ENCODE results near the gene FBXW10.
"Not testable (repeated sequence)": the region's sequence is repeated elsewhere in the genome, so short reads cannot be mapped to it uniquely, and the experiment has no call there.

DNA sequence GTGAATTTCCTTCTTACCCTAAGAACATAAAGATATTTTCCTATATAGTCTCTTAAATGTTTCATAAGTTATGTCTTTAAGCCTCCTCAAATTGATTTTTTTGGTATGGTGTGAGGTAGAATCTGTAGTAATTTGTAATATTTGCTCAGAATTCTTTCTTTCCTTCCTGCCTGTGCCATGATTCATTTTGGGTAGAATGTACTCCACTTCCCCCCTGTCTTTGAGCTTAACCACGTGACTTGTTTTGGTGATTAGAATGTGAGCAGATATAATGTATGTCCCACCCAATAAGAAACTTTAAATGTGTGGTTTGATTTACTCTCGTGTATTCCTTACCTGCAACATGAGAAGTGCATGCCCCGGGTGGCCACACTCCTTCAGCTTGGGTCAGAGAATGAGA, 77.6 kb downstream of the FBXW10 start:
- TF ChIP-seq, protein P1, sequence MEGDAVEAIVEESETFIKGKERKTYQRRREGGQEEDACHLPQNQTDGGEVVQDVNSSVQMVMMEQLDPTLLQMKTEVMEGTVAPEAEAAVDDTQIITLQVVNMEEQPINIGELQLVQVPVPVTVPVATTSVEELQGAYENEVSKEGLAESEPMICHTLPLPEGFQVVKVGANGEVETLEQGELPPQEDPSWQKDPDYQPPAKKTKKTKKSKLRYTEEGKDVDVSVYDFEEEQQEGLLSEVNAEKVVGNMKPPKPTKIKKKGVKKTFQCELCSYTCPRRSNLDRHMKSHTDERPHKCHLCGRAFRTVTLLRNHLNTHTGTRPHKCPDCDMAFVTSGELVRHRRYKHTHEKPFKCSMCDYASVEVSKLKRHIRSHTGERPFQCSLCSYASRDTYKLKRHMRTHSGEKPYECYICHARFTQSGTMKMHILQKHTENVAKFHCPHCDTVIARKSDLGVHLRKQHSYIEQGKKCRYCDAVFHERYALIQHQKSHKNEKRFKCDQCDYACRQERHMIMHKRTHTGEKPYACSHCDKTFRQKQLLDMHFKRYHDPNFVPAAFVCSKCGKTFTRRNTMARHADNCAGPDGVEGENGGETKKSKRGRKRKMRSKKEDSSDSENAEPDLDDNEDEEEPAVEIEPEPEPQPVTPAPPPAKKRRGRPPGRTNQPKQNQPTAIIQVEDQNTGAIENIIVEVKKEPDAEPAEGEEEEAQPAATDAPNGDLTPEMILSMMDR (IDR thresholded peaks at IDR 0.05; ENCODE audit: low read depth, low read length), result not testable (repeated sequence)
- not testable (repeated sequence) for TF ChIP-seq EZH2phosphoT487 (IDR thresholded peaks at IDR 0.05; ENCODE audit: low read depth)
